Common myeloid progenitor, CD34-positive (primary cell): ENCODE data around the gene CEPT1.

ENCODE experiments used
- CTCF ChIA-PET: fragments of 350-600 bp; sonication (Branson Sonifier 250); formaldehyde crosslinking; loops from one replicate; lab custom pipeline; 2021; ENCODE audit warnings: antibody characterized with exemption; lab: Charles Lee
- POLR2A ChIA-PET: fragments of 350-600 bp; sonication (Branson Sonifier 250); formaldehyde crosslinking; loops from one replicate; lab custom pipeline; 2021; ENCODE audit warnings: antibody characterized with exemption; lab: Charles Lee
- DNase-seq, 3 donors: peaks; one replicate each; pipeline versions ENCODE4 v3.0.0 to v3.0.0-alpha.2; 2013
- H3K27ac ChIP-seq, 2 experiments: 1 replicate in 1 of 2; 2 replicates in 1 of 2; pipeline ENCODE4 v1.7.0; 2013; ENCODE audit warnings: inconsistent platforms in 2 of 2, low read length in 2 of 2, mild to moderate bottlenecking in 2 of 2, low read depth in 1 of 2, moderate library complexity in 1 of 2; ENCODE audit not compliant: severe bottlenecking in 2 of 2, insufficient read depth in 1 of 2, poor library complexity in 1 of 2
- H3K27me3 ChIP-seq, 5 experiments: replicated peaks in 2 of 5; 1 replicate in 3 of 5; 2 replicates in 2 of 5; pipeline versions ENCODE4 v1.6.1 to v1.7.0; 2013; ENCODE audit warnings: low read length in 4 of 5, mild to moderate bottlenecking in 2 of 5, moderate library complexity in 2 of 5, inconsistent platforms in 1 of 5; ENCODE audit not compliant: insufficient read depth in 5 of 5, control insufficient read depth in 4 of 5
- H3K36me3 ChIP-seq, 4 experiments: 1 replicate in 2 of 4; 2 replicates in 2 of 4; pipeline versions ENCODE4 v1.6.1 to v1.7.0; 2013; ENCODE audit warnings: low read length in 3 of 4, control low read depth in 1 of 4, mild to moderate bottlenecking in 1 of 4; ENCODE audit not compliant: control insufficient read depth in 4 of 4, insufficient read depth in 4 of 4
- H3K4me1 ChIP-seq, 4 experiments: 1 replicate in 3 of 4; 2 replicates in 1 of 4; pipeline versions ENCODE4 v1.6.1 to v1.7.1; 2013; ENCODE audit warnings: low read length in 3 of 4, mild to moderate bottlenecking in 3 of 4, control low read depth in 1 of 4, inconsistent platforms in 1 of 4, moderate library complexity in 1 of 4; ENCODE audit not compliant: control insufficient read depth in 4 of 4, insufficient read depth in 4 of 4; ENCODE audit errors: control extremely low read depth in 1 of 4
- H3K4me3 ChIP-seq, 7 experiments: 1 replicate in 4 of 7; 2 replicates in 3 of 7; pipeline versions ENCODE4 v1.5.1 to v1.7.0; 2013; ENCODE audit warnings: mild to moderate bottlenecking in 7 of 7, low read length in 6 of 7, moderate library complexity in 6 of 7, inconsistent platforms in 2 of 7, low read depth in 2 of 7, control low read depth in 1 of 7; ENCODE audit not compliant: insufficient read depth in 4 of 7, control insufficient read depth in 1 of 7; ENCODE audit errors: extremely low read depth in 1 of 7
- H3K9me3 ChIP-seq, 5 experiments: 1 replicate in 4 of 5; 2 replicates in 1 of 5; pipeline versions ENCODE4 v1.6.1 to v1.7.1; 2013; ENCODE audit warnings: low read length in 4 of 5, mild to moderate bottlenecking in 2 of 5, inconsistent platforms in 1 of 5, low read depth in 1 of 5, moderate library complexity in 1 of 5; ENCODE audit not compliant: control insufficient read depth in 4 of 5, insufficient read depth in 2 of 5; ENCODE audit errors: control extremely low read depth in 1 of 5
- WGBS: methylation state at CpG from one replicate; pipeline ENCODE4 v1.1.5; 2013; ENCODE audit not compliant: insufficient coverage; 5-methylcytosine and 5-hydroxymethylcytosine counted together

The CEPT1 gene

GRCh38 chr1:111192074-111192473, 52.1 kb downstream of the CEPT1 start:
- POLR2A ChIA-PET, result interaction anchor here (0.6 kb wide), 1 partner anchor 196 kb away, joined by 4 read pairs; no protein-coding TSS in a partner anchor
- H3K27me3 ChIP-seq, result no peaks in the 10 kb centered on the region
- no peak overlapping the region for H3K27ac ChIP-seq
- 100% methylated on average over 3 of the region's 5 CpGs for WGBS
- H3K4me3 ChIP-seq, result no peak overlapping the region
- CTCF ChIA-PET, result interaction anchor here (0.7 to 1.4 kb wide), 6 partner anchors 9 to 208 kb away, joined by 3 to 6 read pairs (median 3); partner anchors contain the start of genes CEPT1 and DRAM2
- DNase-seq, result no peak
- peaks cover 6 to 27% (median 14%) of the 10 kb centered on the region in 4 experiments for H3K4me1 ChIP-seq
- H3K36me3 ChIP-seq, result peaks cover 14 to 65% (median 26%) of the 10 kb centered on the region in 4 experiments
- H3K9me3 ChIP-seq, result no peaks in the 10 kb centered on the region

GRCh38 chr1:111192658-111193519, 52.9 kb downstream of the CEPT1 start:
- 53% methylated on average over 10 of the region's 10 CpGs for WGBS
- Histone ChIP-seq H3K27me3 (no peaks in the 10 kb centered on the region), H3K9me3 (no peaks in the 10 kb centered on the region), H3K36me3 (peaks cover 11 to 62% (median 20%) of the 10 kb centered on the region in 4 experiments), H3K27ac (peak overlapping the region in 1 of 2 experiments; percentile 36), H3K4me1 (peaks cover 6 to 35% (median 14%) of the 10 kb centered on the region in 4 experiments), H3K4me3 (peak overlapping the region in 2 of 7 experiments; percentile 6 to 24)
- CTCF ChIA-PET, result interaction anchor here (1.1 to 2.6 kb wide), 5 partner anchors 11 to 141 kb away, joined by 3 to 9 read pairs (median 3); no protein-coding TSS in a partner anchor
- POLR2A ChIA-PET, result no interaction called here
- DNase-seq, result peak in 2 of 3 donors; percentile 49 to 50

GRCh38 chr1:111193712-111194480, 53.9 kb downstream of the CEPT1 start:
- POLR2A ChIA-PET, result no interaction called here
- CTCF ChIA-PET, result interaction anchor here (0.7 to 2.6 kb wide), 4 partner anchors 10 to 140 kb away, joined by 3 to 9 read pairs (median 4); no protein-coding TSS in a partner anchor
- no peak for DNase-seq
- H3K4me1 ChIP-seq, result peaks cover 6 to 40% (median 14%) of the 10 kb centered on the region in 4 experiments
- peaks cover 9 to 56% (median 15%) of the 10 kb centered on the region in 4 experiments for H3K36me3 ChIP-seq
- WGBS, result 100% methylated on average over 3 of the region's 3 CpGs
- no peaks in the 10 kb centered on the region for H3K9me3 ChIP-seq
- no peak overlapping the region for H3K4me3 ChIP-seq
- no peak overlapping the region for H3K27ac ChIP-seq
- H3K27me3 ChIP-seq, result no peaks in the 10 kb centered on the region

DNA sequence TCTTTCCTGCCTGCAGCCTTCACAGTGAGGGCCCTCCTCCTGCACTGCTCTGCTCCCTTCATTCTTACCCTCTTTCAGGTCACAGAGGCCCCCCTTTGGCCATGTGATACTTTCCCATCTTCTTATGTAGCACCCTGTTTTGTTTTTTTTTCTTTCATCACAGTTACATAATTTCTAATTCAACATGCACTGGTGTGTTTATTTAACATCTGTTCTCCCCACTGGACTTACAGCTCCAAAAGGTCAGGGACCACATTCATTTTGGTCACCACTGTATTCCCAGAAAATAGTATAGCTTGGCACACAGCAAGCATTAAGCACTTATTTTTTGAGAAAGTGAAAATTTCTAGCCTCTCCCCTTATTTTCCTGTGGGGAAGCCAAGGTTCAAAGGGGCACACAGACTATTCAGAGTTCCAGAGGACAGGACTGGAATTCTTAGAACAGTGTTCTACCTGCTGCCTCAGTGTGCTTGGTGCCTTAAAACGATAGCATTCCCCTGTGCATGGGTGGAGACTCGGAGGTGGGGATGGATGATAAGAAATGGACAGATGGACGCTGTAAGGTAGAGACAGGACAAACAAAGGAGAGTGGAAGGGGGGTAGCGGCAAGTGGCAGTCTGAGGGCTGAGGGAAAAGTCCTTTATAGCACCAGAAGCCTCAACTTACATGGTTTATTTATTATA, 55.1 kb downstream of the CEPT1 start:
- H3K36me3 ChIP-seq, result peaks cover 3 to 49% (median 12%) of the 10 kb centered on the region in 4 experiments
- H3K4me3 ChIP-seq, result no peak overlapping the region
- H3K27me3 ChIP-seq, result no peaks in the 10 kb centered on the region
- DNase-seq, result no peak
- 100% methylated on average over 3 of the region's 4 CpGs for WGBS
- peaks cover 6 to 52% (median 25%) of the 10 kb centered on the region in 4 experiments for H3K4me1 ChIP-seq
- CTCF ChIA-PET, result interaction anchor here (1.3 to 10.2 kb wide), 4 partner anchors 24 to 211 kb away, joined by 3 to 123 read pairs (median 6); no protein-coding TSS in a partner anchor
- POLR2A ChIA-PET, result no interaction called here
- no peaks in the 10 kb centered on the region for H3K9me3 ChIP-seq
- H3K27ac ChIP-seq, result no peak overlapping the region

GRCh38 chr1:111196213-111196612, 56.2 kb downstream of the CEPT1 start:
- POLR2A ChIA-PET, result no interaction called here
- CTCF ChIA-PET, result interaction anchor here (1.2 to 10.2 kb wide), 7 partner anchors 8 to 210 kb away, joined by 3 to 123 read pairs (median 4); no protein-coding TSS in a partner anchor
- no peak for DNase-seq
- peaks cover 6 to 63% (median 33%) of the 10 kb centered on the region in 4 experiments for H3K4me1 ChIP-seq
- no peaks in the 10 kb centered on the region for H3K9me3 ChIP-seq
- peaks cover 0 to 42% (median 10%) of the 10 kb centered on the region in 4 experiments for H3K36me3 ChIP-seq
- H3K27ac ChIP-seq, result no peak overlapping the region
- no peaks in the 10 kb centered on the region for H3K27me3 ChIP-seq
- WGBS, result 92% methylated on average over 2 of the region's 2 CpGs
- no peak overlapping the region for H3K4me3 ChIP-seq

DNA sequence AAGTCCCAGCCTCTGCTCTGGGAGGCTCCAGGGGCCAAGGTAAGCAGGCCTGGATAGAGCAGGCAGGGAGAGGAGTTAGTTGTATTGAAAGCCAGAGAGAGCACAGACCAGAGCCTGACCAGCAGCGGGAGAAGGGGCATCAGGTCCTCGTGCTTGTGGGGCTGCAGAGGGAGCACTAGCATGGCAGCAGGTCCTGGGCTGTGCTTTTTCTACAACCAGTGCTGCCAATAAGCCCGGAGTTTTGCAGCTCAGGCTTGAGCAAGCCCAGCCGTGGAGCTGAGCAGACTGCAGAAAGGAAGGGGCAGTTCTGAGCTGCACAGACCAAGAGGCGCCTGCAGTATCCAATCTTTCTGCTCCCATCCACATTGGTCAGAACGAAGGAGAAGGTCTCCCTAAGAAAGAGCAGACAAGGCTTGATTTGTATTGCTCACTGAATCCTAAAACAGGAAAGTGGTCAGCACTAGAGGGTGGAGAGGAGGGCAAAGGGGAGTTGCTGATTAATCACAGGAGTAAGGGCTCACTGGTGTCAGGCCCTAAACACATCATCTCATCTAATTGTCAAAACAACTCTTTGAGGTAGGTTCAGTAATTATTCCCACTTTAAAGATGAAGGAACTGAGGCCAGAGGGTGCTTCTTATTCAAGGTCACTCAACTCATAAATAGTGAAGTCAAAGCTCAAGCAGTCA, 57.7 kb downstream of the CEPT1 start:
- peaks cover 0 to 31% (median 10%) of the 10 kb centered on the region in 4 experiments for H3K36me3 ChIP-seq
- no peak overlapping the region for H3K27ac ChIP-seq
- no peaks in the 10 kb centered on the region for H3K27me3 ChIP-seq
- no peak overlapping the region for H3K4me3 ChIP-seq
- 74% methylated on average over 4 of the region's 6 CpGs for WGBS
- POLR2A ChIA-PET, result no interaction called here
- H3K9me3 ChIP-seq, result no peaks in the 10 kb centered on the region
- peak; percentile 55 to 76 (median 64) for DNase-seq
- CTCF ChIA-PET, result interaction anchor here (1.0 to 10.2 kb wide), 9 partner anchors 9 to 472 kb away, joined by 3 to 123 read pairs (median 4); no protein-coding TSS in a partner anchor
- H3K4me1 ChIP-seq, result peaks cover 14 to 70% (median 38%) of the 10 kb centered on the region in 4 experiments
